K562 (cell line): ENCODE measurements around the gene ZNF594.

Experiments
- CREB1 ChIP-seq, 2 experiments: sonication (generic) in 1 of 2; formaldehyde crosslinking in 1 of 2; IDR thresholded peaks; 2 replicates each; pipeline versions ENCODE4 v1.6.1 to v1.8.0; 2012 to 2022; ENCODE audit warnings: inconsistent platforms in 1 of 2, mild to moderate bottlenecking in 1 of 2, missing genetic modification reagents in 1 of 2, moderate library complexity in 1 of 2
- CREM ChIP-seq: IDR thresholded peaks from 2 replicates; pipeline ENCODE4 v1.6.1; 2014; ENCODE audit warnings: antibody characterized with exemption, low read depth
- ERF ChIP-seq: fragments of 450-650 bp; formaldehyde crosslinking; IDR thresholded peaks from 2 replicates; pipeline ENCODE4 v1.4.0; 2020; ENCODE audit warnings: mild to moderate bottlenecking, mixed read lengths
- MCM5 ChIP-seq: fragments of 450-650 bp; IDR thresholded peaks from 2 replicates; pipeline ENCODE4 v1.6.1; 2016; ENCODE audit warnings: low read depth
- PCBP1 ChIP-seq: fragments of 200-400 bp; formaldehyde crosslinking; IDR thresholded peaks from 2 replicates; pipeline ENCODE4 v1.6.1; 2018; ENCODE audit warnings: mild to moderate bottlenecking, low read depth, low read length; ENCODE audit not compliant: poor library complexity, severe bottlenecking
- SPI1 ChIP-seq: IDR thresholded peaks from 2 replicates; pipeline ENCODE4 v1.6.1; 2011; ENCODE audit warnings: low read depth, low read length, control low read depth, borderline replicate concordance
- TARDBP ChIP-seq: fragments of 450-650 bp; IDR thresholded peaks from 2 replicates; pipeline ENCODE4 v1.6.1; 2016
- ZNF263 ChIP-seq: sonication (generic); formaldehyde crosslinking; IDR thresholded peaks from 2 replicates; pipeline ENCODE4 v1.8.0; 2022; ENCODE audit warnings: mild to moderate bottlenecking, missing genetic modification reagents, borderline replicate concordance
- TF ChIP-seq, protein P1 (sequence below): sonication (generic); formaldehyde crosslinking; IDR thresholded peaks from 2 replicates; pipeline ENCODE4 v1.8.0; 2022; ENCODE audit warnings: mild to moderate bottlenecking, missing genetic modification reagents
- TF ChIP-seq, protein P2 (sequence below), 2 experiments: fragments of 450-650 bp; IDR thresholded peaks; 2 replicates each; pipeline ENCODE4 v1.6.1; 2016

DNA sequence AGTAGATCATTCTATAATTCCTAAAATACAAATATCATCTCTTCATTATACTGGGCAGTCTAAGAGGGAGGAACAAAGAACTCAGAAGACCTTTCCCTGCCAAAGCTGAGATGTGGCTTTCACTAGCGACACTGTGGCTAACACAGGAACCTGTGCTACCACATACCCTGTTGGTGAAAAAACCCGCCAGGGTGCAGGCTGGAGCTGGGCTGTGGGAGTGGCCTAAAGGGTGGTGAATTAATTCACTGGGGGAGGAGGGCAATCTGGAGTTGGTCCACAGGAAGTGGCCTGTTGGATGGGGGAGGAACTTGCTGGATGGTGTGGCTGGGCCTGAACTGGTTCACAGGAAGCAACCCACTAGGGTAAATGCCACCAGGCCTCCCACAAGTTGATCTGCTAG is 7.4 kb downstream of the ZNF594 start:
- TF ChIP-seq ZNF263 (CRISPR knock-in tag), result no peak
- no peak for TF ChIP-seq CREM
- TF ChIP-seq PCBP1, result no peak
- TF ChIP-seq, protein P1, sequence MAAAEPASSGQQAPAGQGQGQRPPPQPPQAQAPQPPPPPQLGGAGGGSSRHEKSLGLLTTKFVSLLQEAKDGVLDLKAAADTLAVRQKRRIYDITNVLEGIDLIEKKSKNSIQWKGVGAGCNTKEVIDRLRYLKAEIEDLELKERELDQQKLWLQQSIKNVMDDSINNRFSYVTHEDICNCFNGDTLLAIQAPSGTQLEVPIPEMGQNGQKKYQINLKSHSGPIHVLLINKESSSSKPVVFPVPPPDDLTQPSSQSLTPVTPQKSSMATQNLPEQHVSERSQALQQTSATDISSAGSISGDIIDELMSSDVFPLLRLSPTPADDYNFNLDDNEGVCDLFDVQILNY (CRISPR knock-in tag), result no peak
- TF ChIP-seq MCM5, result no peak
- TF ChIP-seq ERF (CRISPR knock-in tag), result no peak
- no peak for TF ChIP-seq SPI1
- no peak for TF ChIP-seq TARDBP
- TF ChIP-seq CREB1 (IDR thresholded peaks at IDR 0.05), result no peak
- no peak for TF ChIP-seq CREB1 (CRISPR knock-in tag; IDR thresholded peaks at IDR 0.05)
- TF ChIP-seq, protein P2, sequence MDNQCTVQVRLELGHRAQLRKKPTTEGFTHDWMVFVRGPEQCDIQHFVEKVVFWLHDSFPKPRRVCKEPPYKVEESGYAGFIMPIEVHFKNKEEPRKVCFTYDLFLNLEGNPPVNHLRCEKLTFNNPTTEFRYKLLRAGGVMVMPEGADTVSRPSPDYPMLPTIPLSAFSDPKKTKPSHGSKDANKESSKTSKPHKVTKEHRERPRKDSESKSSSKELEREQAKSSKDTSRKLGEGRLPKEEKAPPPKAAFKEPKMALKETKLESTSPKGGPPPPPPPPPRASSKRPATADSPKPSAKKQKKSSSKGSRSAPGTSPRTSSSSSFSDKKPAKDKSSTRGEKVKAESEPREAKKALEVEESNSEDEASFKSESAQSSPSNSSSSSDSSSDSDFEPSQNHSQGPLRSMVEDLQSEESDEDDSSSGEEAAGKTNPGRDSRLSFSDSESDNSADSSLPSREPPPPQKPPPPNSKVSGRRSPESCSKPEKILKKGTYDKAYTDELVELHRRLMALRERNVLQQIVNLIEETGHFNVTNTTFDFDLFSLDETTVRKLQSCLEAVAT (IDR thresholded peaks at IDR 0.05), result no peak
